ENCODE data around the gene VWA8. TPM values are rescaled to one million over a fixed set of nuclear protein-coding genes. Genes with fewer than 3 reads are reported as not detected.

The VWA8 gene
- total RNA-seq, 4 donors from 2014 or later = 27.7 to 47.7 (median 39.5) TPM

DNA sequence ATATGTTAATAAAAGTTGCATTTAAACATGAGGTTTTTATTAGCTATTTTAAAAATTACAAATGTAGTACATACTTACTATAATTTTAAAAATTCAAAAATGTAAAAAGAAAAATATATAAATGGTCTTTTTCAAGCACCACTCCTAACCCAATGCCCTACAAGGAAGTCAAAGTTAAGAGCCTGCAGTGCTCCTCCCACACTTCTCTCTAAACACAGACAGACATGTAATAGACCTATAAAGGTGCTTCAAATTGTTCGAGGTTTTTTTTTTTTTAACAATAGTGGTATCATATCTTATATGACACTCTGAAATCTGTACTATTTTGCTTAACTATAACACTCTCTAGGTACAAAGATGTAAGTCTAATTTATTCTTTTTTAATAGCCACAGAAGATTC lies 25.4 kb downstream of the VWA8 start:
- H3K27me3 ChIP-seq = no peaks in the 10 kb centered on the region
- H3K9me3 ChIP-seq = no peaks in the 10 kb centered on the region
- no peak overlapping the region for H3K4me3 ChIP-seq
- H3K27ac ChIP-seq = no peak overlapping the region
- no peaks in the 10 kb centered on the region for H3K36me3 ChIP-seq
- TF ChIP-seq, protein P1, sequence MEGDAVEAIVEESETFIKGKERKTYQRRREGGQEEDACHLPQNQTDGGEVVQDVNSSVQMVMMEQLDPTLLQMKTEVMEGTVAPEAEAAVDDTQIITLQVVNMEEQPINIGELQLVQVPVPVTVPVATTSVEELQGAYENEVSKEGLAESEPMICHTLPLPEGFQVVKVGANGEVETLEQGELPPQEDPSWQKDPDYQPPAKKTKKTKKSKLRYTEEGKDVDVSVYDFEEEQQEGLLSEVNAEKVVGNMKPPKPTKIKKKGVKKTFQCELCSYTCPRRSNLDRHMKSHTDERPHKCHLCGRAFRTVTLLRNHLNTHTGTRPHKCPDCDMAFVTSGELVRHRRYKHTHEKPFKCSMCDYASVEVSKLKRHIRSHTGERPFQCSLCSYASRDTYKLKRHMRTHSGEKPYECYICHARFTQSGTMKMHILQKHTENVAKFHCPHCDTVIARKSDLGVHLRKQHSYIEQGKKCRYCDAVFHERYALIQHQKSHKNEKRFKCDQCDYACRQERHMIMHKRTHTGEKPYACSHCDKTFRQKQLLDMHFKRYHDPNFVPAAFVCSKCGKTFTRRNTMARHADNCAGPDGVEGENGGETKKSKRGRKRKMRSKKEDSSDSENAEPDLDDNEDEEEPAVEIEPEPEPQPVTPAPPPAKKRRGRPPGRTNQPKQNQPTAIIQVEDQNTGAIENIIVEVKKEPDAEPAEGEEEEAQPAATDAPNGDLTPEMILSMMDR (IDR thresholded peaks at IDR 0.05) = no peak
- no peak for TF ChIP-seq POLR2A (IDR thresholded peaks at IDR 0.05)
- no peaks in the 10 kb centered on the region for H3K4me1 ChIP-seq
- no peak for DNase-seq

DNA sequence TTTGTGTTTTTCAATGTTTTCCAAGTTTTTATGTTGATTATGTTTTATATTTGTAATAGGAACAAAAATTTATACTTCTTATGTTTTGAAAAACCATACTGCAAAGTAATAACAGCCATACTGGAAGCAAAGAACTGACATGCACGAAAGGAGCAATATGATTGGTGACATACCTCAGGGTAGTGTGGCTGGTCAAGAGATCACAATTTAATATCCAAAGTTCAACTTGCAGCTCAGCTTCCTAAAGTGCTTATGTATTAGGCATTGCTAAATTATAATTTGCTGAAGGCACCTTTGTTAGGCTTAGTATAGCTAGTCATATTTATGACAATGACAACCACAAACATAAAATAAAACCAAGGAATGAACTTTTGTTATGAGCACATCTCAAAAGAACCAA lies 25.9 kb downstream of the VWA8 start:
- Histone ChIP-seq H3K27ac (no peak overlapping the region), H3K4me1 (no peaks in the 10 kb centered on the region), H3K9me3 (no peaks in the 10 kb centered on the region), H3K36me3 (no peaks in the 10 kb centered on the region), H3K4me3 (no peak overlapping the region), H3K27me3 (no peaks in the 10 kb centered on the region)
- no peak for DNase-seq
- TF ChIP-seq POLR2A (IDR thresholded peaks at IDR 0.05) = no peak
- TF ChIP-seq, protein P1 (IDR thresholded peaks at IDR 0.05) = no peak

DNA sequence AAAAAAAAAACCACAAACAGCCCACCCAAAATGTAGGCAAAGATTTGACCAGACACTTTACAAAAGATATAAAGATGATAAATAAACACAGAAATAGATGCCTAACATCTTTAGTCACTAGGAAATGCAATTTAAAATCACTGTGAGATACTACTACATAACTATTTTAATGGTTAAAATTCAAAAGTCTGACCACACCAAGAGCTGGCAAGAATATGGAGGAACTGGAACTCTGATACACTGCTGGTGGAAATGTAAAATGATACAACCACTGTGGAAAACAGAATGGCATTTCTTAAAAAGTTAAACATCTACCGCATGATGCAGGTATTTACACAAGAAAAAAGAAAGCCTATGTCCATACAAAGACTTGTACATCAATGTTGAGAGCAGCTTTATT lies 26.8 kb downstream of the VWA8 start:
- H3K4me1 ChIP-seq = no peaks in the 10 kb centered on the region
- no peak overlapping the region for H3K27ac ChIP-seq
- TF ChIP-seq, protein P1 (IDR thresholded peaks at IDR 0.05) = no peak
- TF ChIP-seq POLR2A (IDR thresholded peaks at IDR 0.05) = no peak

DNA sequence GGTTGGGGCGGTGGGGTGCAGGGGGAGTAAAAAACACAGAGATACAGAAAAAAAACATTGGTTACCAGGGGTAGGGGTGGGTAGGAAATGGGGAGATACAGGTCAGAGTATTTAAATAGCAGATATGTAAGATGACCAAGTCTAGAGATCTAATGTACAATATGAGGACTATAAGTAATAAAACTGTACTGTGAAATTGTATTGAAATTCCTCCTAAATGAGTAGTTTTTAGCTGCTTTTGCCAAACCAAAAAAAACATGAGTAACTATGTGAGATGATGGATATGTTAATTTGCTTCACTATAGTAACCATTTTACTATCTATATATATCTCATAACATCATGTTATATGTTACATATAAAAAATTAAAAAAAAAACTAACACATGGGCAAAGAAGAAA lies 29.6 kb downstream of the VWA8 start:
- Histone ChIP-seq H3K4me3 (no peak overlapping the region), H3K4me1 (no peaks in the 10 kb centered on the region), H3K27ac (no peak overlapping the region), H3K27me3 (no peaks in the 10 kb centered on the region), H3K9me3 (no peaks in the 10 kb centered on the region), H3K36me3 (no peaks in the 10 kb centered on the region)
- TF ChIP-seq, protein P1 (IDR thresholded peaks at IDR 0.05) = no peak
- TF ChIP-seq POLR2A (IDR thresholded peaks at IDR 0.05) = no peak
- DNase-seq = no peak

More for the DNA sequence above, 26.8 kb downstream of the VWA8 start:
- no peak for DNase-seq
- no peaks in the 10 kb centered on the region for H3K9me3 ChIP-seq
- H3K27me3 ChIP-seq = no peaks in the 10 kb centered on the region
- H3K4me3 ChIP-seq = no peak overlapping the region
- H3K36me3 ChIP-seq = no peaks in the 10 kb centered on the region

DNA sequence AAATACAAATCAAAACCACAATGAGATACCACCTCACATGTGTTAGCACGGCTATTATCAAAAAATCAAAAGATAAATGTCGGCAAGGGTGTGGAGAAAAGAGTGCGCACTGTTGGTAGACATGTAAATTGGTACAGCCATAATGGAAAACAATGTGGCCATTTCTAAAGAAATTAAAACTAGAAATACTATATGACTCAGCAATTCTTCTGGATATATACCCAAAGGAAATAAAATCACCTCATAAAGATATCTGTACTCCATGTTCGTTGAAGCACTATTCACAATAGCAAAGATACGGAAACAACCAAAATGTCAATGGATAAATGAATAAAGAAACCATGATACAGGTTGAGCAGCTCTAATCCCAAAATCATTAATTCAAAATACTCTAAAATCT lies 30.8 kb downstream of the VWA8 start:
- H3K9me3 ChIP-seq = no peaks in the 10 kb centered on the region
- DNase-seq = no peak
- no peaks in the 10 kb centered on the region for H3K36me3 ChIP-seq
- no peak overlapping the region for H3K27ac ChIP-seq
- no peaks in the 10 kb centered on the region for H3K27me3 ChIP-seq
- no peak overlapping the region for H3K4me3 ChIP-seq
- no peaks in the 10 kb centered on the region for H3K4me1 ChIP-seq
- TF ChIP-seq, protein P1 (IDR thresholded peaks at IDR 0.05) = no peak
- no peak for TF ChIP-seq POLR2A (IDR thresholded peaks at IDR 0.05)

DNA sequence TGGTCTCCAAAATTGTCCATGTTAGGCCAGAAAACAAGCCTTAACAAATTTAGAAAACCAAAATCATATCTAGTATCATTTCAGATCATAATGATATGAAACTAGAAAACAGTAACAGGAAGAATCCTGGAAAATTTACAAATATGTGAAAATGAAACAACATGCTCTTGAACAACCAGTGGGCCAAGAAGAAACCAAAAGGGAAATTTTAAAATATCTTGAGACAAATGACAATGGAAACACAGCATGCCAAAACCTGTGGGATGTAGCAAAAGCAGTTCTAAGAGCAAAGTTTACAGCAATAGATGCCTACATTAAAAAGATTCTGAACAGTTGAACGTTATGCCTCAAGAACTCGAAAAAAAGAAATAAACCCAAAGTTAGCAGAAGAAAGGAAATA lies 32.6 kb downstream of the VWA8 start:
- no peak overlapping the region for H3K4me3 ChIP-seq

More for the DNA sequence above, 32.6 kb downstream of the VWA8 start:
- DNase-seq = no peak
- H3K27ac ChIP-seq = no peak overlapping the region
- no peaks in the 10 kb centered on the region for H3K27me3 ChIP-seq
- TF ChIP-seq, protein P1 (IDR thresholded peaks at IDR 0.05) = no peak
- no peak for TF ChIP-seq POLR2A (IDR thresholded peaks at IDR 0.05)
- no peaks in the 10 kb centered on the region for H3K4me1 ChIP-seq
- peaks cover 0 to 3% (median 0%) of the 10 kb centered on the region in 4 donors for H3K9me3 ChIP-seq
- no peaks in the 10 kb centered on the region for H3K36me3 ChIP-seq
